Measurements from ENCODE around the gene CROCC2. TPM values are rescaled to one million over a fixed set of nuclear protein-coding genes. Genes with fewer than 3 reads are reported as not detected.
"Not testable (repeated sequence)": the region's sequence is repeated elsewhere in the genome, so short reads cannot be mapped to it uniquely, and the experiment has no call there.

Gene CROCC2
- total RNA-seq, 1 donor from 2014 or later: 0.23 TPM

- DNase-seq (ENCODE audit: low spot score): no peak
These were observed 60.3 kb downstream of the CROCC2 start for GRCh38 chr2:240966457-240966905.

GRCh38 chr2:240966906-240967680 lies 61.0 kb downstream of the CROCC2 start:
- peak; percentile 42 for DNase-seq (ENCODE audit: low spot score)

- DNase-seq (ENCODE audit: low spot score): no peak
These were observed 61.8 kb downstream of the CROCC2 start for GRCh38 chr2:240967681-240968621.

DNA sequence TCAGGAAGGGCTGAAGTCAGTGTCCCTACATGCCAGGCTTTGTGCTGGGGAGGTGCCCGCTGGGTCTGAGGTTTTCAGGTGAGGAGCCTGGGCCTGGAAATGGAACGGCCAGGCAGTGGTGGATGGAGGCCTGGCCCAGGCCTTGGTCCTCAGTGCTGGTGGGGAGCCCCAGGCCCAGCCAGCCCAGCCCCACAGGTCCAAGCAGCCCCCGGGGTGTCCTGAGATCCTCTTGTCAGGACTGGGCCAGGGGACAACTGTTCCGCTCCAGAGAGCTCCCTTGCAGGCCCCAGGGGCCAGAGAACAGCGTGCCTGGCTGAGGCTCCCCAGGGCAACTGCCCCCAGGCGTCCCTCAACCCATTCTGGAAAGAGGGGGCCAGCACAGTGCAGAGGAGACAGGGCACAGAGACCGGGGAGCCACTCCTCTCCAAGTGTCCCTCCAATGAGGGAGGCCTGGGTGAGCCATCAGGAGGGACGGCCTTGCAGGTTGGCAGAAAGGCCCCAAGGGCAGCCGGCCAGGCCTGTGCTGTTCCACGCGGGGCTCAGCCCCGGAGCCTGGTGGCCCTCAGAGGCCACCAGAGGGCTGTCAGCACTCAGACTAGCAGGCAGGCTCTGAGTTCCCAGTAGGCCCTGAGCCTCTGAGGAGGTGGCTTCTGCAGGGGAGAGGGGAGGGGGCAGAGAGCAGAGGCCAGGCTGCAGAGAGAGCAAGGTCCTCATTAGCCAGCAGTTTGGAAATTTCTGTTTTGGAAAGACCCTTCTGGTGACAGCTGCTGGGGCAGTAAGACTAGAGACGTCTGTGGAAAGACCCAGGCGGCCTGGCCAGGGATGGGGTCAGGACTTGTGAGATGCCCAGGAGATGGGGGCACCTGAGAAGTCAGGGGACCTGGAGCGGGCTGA lies 62.8 kb downstream of the CROCC2 start:
- no peak for DNase-seq (ENCODE audit: low spot score)

DNA sequence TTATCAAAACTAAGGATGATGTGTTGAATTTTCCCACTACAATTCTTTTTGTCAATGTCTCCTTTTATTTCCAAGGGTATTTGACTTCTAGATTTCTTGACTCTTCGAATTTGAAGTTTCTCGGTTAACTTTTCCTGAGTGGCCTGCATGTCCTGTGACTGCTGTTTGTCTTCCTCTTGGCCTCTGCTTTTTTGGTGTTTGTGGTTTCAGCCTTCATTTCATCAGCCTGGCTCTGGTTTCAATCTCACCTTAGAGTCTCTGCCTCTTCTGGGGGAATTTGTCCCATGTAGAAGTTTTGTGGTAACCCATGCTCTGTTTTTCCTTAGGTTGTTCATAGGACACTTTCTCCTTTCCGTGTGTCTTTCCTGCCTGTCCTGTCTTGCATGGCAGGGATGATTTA lies 64.0 kb downstream of the CROCC2 start:
- no peak for DNase-seq (ENCODE audit: low spot score)

DNA sequence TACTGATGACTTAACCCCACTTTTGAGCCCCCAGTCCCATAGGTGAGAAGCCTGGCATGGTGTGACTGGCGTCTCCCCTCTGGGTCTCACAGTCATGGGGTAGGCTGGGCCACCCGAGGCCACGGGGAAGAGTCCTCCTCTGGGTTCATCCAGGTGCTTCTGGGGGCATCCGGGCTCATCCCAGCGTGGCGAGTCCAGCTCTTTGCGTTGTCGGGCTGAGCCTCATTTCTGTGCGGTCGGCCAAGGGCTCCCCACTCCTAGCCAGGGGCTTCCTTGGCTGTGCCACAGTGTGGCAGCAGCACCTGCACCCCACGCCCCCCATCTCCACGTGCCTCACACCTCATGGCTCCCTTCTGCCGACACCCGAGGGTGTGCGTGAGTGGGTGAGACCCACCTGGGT lies 64.7 kb downstream of the CROCC2 start:
- no peak for DNase-seq (ENCODE audit: low spot score)

- DNase-seq (ENCODE audit: low spot score): no peak
These were observed 66.1 kb downstream of the CROCC2 start for GRCh38 chr2:240972201-240972600.

GRCh38 chr2:240972636-240973521 lies 66.7 kb downstream of the CROCC2 start:
- DNase-seq (ENCODE audit: low spot score): no peak

DNA sequence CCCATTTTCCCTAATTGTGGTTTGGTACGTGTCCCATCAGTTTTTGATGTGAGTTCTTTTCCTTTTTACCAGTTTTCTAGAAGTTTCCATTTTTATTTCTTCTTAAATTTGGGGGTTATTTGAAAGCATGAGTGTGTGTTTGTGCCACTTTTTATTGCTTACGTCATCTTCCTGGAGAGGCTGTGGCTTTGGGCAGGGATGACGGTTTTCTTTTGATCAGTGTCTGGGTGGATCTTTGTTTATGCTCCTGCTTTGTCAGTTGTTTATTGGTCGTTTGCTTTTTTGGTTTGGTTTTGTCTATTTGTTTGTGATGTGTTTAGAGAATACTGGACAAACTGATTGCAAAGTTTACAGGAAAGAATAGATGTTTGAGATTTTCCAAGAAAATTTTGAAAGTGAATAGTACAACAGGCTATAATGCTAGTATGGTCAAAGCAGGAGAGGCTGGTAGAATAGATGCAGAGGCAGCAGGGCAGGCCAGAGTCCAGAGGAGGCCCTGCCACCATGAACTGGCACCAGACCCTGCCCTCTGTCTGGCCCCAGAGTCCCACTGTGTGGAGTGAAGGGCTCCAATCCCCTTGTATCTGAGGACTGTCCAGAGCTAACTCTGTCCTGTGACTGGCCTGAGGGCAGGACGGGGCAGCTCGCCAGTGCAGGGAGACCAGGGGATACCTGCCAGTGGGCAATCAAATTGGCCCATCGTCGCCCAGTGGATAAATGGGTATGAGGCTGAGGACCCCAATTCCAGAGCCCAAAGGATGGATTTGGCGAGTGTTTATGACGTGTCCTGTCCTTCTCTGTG lies 68.8 kb downstream of the CROCC2 start:
- no peak for DNase-seq (ENCODE audit: low spot score)

- not testable (repeated sequence) for DNase-seq (ENCODE audit: low spot score)
These were observed 69.8 kb downstream of the CROCC2 start for GRCh38 chr2:240975903-240976302.

GRCh38 chr2:240981280-240981679 lies 75.1 kb downstream of the CROCC2 start:
- no peak for DNase-seq (ENCODE audit: low spot score)

GRCh38 chr2:240981871-240982800 lies 76.0 kb downstream of the CROCC2 start:
- DNase-seq (ENCODE audit: low spot score): no peak

DNA sequence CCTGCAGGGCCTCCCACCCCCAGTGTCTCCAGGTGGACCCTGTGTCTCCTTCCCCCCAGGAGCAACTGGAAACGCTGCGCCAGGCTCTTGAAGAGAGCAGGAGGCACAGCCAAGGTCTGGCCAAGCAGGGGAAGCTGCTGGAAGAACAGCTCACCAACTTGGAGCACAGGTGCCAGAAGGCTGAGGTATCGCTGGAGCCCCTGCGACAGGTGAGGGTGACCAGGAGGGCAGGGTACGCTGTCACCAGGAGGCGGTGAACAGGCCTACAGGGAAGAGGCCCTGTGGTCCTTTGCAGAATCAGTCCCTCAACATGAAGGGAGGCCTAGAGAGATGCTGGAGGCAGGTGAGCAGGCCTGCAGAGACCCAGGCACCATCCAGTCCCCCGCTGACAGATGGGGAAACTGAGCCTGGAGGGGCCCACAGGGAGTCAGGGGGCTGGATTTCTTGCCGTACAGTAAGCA lies 76.7 kb downstream of the CROCC2 start:
- DNase-seq (ENCODE audit: low spot score): no peak

DNA sequence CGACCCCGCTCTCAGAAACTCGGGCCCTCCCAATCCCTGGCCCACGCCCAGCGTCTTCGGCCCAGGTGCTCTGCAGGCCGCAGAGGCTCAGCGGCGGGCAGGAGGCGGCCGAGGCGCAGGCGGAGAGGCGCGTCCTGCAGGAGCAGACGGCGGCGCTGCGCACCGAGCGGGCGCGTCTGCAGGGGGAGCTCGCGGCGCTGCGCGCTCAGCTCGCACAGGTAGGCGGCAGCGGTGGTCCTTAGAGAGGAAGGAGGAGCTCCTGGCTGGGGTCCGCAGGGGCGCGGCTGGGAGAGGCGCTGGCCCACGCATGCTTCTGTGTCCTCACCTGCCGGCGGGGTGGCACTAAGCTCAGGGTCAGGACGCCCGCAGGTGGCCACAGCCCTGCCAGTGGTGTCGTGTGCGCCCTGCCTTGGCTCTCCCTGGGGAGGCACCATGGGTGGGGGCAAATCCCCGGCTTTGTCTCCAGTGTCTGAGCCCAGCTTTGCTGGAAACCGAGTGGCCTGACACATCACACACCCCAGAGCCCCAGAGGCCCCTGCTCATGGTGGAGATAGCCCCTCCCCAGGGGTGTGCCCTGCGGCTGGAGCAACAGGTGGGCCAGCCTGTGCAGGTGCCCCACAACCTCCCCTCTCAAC lies 77.3 kb downstream of the CROCC2 start:
- peak; percentile 38 for DNase-seq (ENCODE audit: low spot score)

DNA sequence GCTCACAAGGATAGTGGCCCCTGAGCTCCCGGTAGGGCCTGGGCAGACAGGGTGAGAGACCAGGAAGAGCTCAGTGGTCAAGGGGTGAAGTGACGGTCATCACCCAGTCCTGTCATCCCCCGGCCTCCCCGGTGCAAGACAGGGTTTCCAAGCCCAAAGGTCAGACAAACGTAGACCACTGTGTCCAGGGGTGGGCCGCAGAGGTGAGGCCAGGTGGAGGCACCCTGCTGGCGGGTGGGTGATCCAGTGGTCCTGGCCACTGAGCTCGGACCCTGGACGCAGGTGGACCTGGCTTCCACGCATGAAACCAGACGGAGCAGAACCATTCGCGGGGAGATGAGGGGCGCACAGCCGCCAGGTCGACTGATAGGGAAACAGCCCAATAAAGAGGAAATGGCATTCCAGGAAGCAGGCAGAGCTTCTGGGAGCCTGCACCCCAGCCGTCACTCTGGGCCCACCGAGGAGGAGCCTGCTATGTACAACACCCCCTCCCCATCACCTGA lies 77.9 kb downstream of the CROCC2 start:
- DNase-seq (ENCODE audit: low spot score): peak; percentile 41

- DNase-seq (ENCODE audit: low spot score): peak; percentile 39
These were observed 80.0 kb downstream of the CROCC2 start for GRCh38 chr2:240985881-240986786.
